ENCODE data around the gene RGPD4. TPM values are rescaled to one million over a fixed set of nuclear protein-coding genes. Genes with fewer than 3 reads are reported as not detected.

Gene RGPD4
- total and polyA plus RNA-seq, 2 of the 8 experiments (the other 6 are each of a cell fraction or from before 2014, with no cell fraction given), result not detected

GRCh38 chr2:107806901-107807300 lies 19.8 kb upstream of the RGPD4 start:
- ChIA-PET CTCF (ENCODE audit: partially characterized antibody) (no interaction called here), POLR2A (ENCODE audit: partially characterized antibody) (no interaction called here)
- H3K79me1 ChIP-seq (ENCODE audit: low read depth, low read length), result no peaks in the 10 kb centered on the region
- H3K14ac ChIP-seq (ENCODE audit: insufficient read length), result no peak overlapping the region
- H3K23ac ChIP-seq (ENCODE audit: insufficient read length), result no peak overlapping the region
- FAIRE-seq, result no peak
- H4K5ac ChIP-seq (ENCODE audit: insufficient read length, low read depth, low read length), result no peak overlapping the region
- no peaks in the 10 kb centered on the region for H3K79me2 ChIP-seq (ENCODE audit: control insufficient read depth in 1 of 2, insufficient read depth in 2 of 2, low read length in 2 of 2)
- H3K18ac ChIP-seq (ENCODE audit: extremely low read depth, low read length), result no peak overlapping the region
- 96% methylated on average over 4 of the region's 4 CpGs; no CpG with 5 or more reads in 1 of the 2 experiments for WGBS, 2 experiments (ENCODE audit: extremely low coverage in 1 of 2, insufficient coverage in 1 of 2, insufficient read length in 1 of 2, insufficient replicate concordance in 2 of 2, low coverage in 1 of 2, low lambda C conversion rate in 2 of 2, missing lambda C conversion rate in 1 of 2)
- H2BK15ac ChIP-seq (ENCODE audit: low read length), result no peak overlapping the region
- no peaks in the 10 kb centered on the region for H4K20me1 ChIP-seq (replicated peaks in 1 of 2; ENCODE audit: control insufficient read depth in 1 of 2, insufficient read depth in 2 of 2, low read length in 2 of 2)
- H4K8ac ChIP-seq (ENCODE audit: extremely low read depth, insufficient read depth, low read length), result no peak overlapping the region
- H3K9me3 ChIP-seq (ENCODE audit: insufficient read depth in 2 of 2, low read depth in 1 of 2, low read length in 1 of 2), result peaks cover 0 to 5% of the 10 kb centered on the region in 2 experiments; a peak in 2 of 4 replicates
- H2AK5ac ChIP-seq (ENCODE audit: low read depth, low read length), result no peak overlapping the region
- H2BK120ac ChIP-seq (replicated peaks; ENCODE audit: low read depth, low read length), result no peak overlapping the region
- TF ChIP-seq YY1 (IDR thresholded peaks at IDR 0.05; ENCODE audit: low read depth, low read length) (no peak), POLR2A (IDR thresholded peaks at IDR 0.05; ENCODE audit: control extremely low read depth in 1 of 2, low read depth in 2 of 2, low read length in 2 of 2) (no peak), EGR1 (IDR thresholded peaks at IDR 0.05; ENCODE audit: borderline replicate concordance, low read depth, low read length) (no peak), ATF2 (IDR thresholded peaks at IDR 0.05; ENCODE audit: low read length) (no peak), CREB1 (IDR thresholded peaks at IDR 0.05) (no peak), RAD21 (IDR thresholded peaks at IDR 0.05 in 1 of 2, conservative IDR thresholded peaks at IDR 0.05 in 1 of 2; ENCODE audit: low read depth in 2 of 2, low read length in 2 of 2) (no peak), USF2 (IDR thresholded peaks at IDR 0.05; ENCODE audit: low read length) (no peak), CHD2 (IDR thresholded peaks at IDR 0.05; ENCODE audit: low read length) (no peak), SIX5 (IDR thresholded peaks at IDR 0.05; ENCODE audit: low read depth, low read length) (no peak)
- H3K9ac ChIP-seq (replicated peaks in 1 of 4; ENCODE audit: extremely low read depth in 1 of 4, low read depth in 3 of 4, low read length in 3 of 4), result no peak overlapping the region
- no peaks in the 10 kb centered on the region; the same call in 1 of the 2 replicates for H3K23me2 ChIP-seq (ENCODE audit: low read depth, low read length)
- H2BK12ac ChIP-seq (ENCODE audit: low read depth, low read length), result no peak overlapping the region
- H3K4ac ChIP-seq (replicated peaks; ENCODE audit: insufficient read length, low read depth, low read length), result no peak overlapping the region
- H3K4me1 ChIP-seq (replicated peaks in 1 of 4; ENCODE audit: control insufficient read depth in 3 of 4, insufficient read depth in 4 of 4, low read length in 3 of 4), result peaks cover 0 to 9% (median 1%) of the 10 kb centered on the region in 4 experiments; a peak in 4 of 7 replicates
- no peak overlapping the region for H2AFZ ChIP-seq (ENCODE audit: low read length)
- H3K4me3 ChIP-seq (ENCODE audit: extremely low read depth in 1 of 4, insufficient read depth in 2 of 4, low read depth in 3 of 4, low read length in 4 of 4), result no peak overlapping the region
- no peak overlapping the region for H3K27ac ChIP-seq (ENCODE audit: low read depth, low read length)
- no peaks in the 10 kb centered on the region for H3K27me3 ChIP-seq (replicated peaks in 1 of 4; ENCODE audit: control insufficient read depth in 3 of 4, extremely low read depth in 1 of 4, insufficient read depth in 3 of 4, low read length in 3 of 4)
- no peaks in the 10 kb centered on the region for H3K36me3 ChIP-seq (ENCODE audit: control insufficient read depth in 2 of 4, insufficient read depth in 4 of 4, low read length in 3 of 4)
- no peak for DNase-seq (ENCODE audit: low read depth in 1 of 2, low spot score in 2 of 2)
- no peak overlapping the region for H3K4me2 ChIP-seq (ENCODE audit: insufficient read depth in 1 of 2, low read depth in 2 of 2, low read length in 2 of 2)
- H2BK5ac ChIP-seq (ENCODE audit: low read depth, low read length), result no peak overlapping the region
- no peak overlapping the region for H3K56ac ChIP-seq (replicated peaks; ENCODE audit: insufficient read length, low read depth, low read length)
- H2BK20ac ChIP-seq (ENCODE audit: low read length), result no peak overlapping the region
- no peak overlapping the region for H4K91ac ChIP-seq (replicated peaks; ENCODE audit: insufficient read length, low read length)
